Hematopoietic multipotent progenitor cell (in vitro differentiated cells): ENCODE measurements around the gene TRIOBP. TPM values are rescaled to one million over a fixed set of nuclear protein-coding genes. Genes with fewer than 3 reads are reported as not detected.
"Not testable (repeated sequence)": the region's sequence is repeated elsewhere in the genome, so short reads cannot be mapped to it uniquely, and the experiment has no call there.

ENCODE experiments used
- DNase-seq, 3 donors: peaks; one replicate each; pipeline ENCODE4 v3.0.0-alpha.2; 2011 to 2015; ENCODE audit warnings: low read depth in 2 of 3, low spot score in 2 of 3
- total RNA-seq: library from RNA; depleted of rRNA; stranded (reverse); fragments of >200 nt; gene quantifications from one replicate; pipeline ENCODE4 v1.2.3, GENCODE V29; 2012

Gene TRIOBP
- 59.2 TPM for total RNA-seq

DNA sequence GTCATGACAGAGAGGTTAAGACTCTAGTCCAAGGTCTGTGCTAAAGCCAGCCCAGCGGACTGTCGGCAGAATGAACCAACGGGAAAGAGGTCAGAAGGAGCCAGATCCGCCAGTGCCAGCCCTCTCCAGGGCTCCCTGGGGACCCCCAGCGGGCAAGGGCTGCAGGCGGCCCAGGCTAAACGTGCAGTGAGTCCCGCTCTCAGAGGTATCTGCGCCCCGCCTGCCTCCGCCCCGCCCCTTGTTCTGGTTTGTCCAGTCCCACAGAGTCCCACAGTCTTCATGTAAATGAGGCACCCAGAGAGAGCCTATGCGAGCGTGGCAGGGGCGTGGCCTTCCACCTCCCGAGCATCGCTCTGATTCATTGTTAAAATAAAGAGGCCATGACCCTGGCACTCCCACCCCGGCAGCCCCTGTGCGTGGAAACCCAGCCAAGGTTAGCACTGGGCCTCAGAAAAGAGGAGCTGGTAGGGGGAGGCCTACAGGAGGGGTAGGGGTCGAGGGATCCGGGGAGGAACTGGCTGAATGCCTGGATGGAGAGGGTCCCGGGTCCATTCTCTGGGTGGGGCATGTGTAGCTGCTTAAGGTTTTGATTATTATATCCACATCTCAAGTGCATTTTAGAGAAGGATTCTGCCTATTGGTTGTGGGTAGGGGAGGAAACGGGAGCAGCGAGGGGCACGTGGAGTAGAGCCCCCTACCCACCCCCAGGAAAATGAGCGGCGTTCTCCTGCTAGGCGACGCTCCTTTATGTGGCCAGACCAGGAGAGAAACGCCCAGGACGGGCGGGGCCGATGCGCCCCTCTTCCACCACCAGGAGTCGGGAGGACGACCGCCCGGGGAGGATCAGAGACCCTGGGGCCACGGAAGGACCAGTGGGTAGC, at the start of gene TRIOBP:
Gene TRIOBP (plus strand): TSS at position 392 of the 881 bp plus-strand sequence. CDS start 4,318 bp downstream, outside the sequence.
- DNase-seq = peak in 2 of 3 donors; percentile 96 to 98

- no peak for DNase-seq
These were observed 49.5 kb upstream of the TRIOBP start for GRCh38 chr22:37647317-37647716.

DNA sequence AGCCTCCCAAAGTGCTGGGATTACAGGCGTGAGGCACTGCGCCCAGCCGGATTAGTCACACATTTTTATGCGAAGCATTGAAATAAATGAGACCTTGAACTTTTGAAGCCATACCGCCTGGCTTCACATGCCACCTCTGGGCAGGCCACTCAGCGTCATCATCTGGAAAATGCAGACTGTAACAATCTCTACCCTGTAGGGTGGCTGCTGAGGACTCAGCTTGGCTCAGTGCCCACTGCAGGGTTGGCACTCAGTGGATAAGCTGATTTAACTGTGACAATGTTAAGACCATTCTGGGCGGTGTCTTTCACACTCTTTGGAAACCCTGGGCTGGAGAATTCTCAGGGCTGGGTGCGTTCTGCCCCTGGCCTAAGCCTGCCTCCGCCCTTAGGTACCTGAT, 48.9 kb upstream of the TRIOBP start:
- no peak for DNase-seq

DNA sequence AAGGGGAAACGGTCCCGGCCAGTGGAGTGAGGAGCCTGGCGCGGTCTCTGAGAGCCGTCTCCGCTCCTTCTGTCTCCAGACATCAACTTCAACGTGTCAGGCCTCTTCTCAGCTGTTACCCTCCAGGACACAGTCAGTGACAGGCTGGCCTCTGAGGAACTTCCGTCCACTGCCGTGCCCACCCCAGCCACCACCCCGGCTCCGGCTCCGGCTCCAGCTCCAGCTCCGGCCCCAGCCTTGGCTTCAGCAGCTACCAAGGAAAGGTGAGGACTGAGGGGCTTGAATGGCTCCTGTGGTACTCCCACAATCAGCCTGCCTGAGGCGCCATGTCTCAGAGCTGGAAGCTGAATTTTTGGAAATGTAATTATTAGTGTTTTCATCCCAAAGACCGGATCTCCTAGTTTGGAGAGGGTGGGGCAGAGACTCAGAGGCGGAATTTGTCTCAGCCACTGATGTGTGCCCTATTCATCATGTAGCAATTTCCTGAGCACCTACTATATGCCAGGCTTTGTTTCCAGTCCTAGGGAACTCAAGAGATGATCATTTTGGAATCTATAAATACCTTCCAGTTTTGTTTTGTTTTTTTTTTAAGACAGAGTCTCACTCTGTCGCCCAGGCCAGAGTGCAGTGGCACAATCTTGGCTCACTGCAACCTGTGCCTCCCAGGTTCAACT, 46.2 kb upstream of the TRIOBP start:
- no peak for DNase-seq

DNA sequence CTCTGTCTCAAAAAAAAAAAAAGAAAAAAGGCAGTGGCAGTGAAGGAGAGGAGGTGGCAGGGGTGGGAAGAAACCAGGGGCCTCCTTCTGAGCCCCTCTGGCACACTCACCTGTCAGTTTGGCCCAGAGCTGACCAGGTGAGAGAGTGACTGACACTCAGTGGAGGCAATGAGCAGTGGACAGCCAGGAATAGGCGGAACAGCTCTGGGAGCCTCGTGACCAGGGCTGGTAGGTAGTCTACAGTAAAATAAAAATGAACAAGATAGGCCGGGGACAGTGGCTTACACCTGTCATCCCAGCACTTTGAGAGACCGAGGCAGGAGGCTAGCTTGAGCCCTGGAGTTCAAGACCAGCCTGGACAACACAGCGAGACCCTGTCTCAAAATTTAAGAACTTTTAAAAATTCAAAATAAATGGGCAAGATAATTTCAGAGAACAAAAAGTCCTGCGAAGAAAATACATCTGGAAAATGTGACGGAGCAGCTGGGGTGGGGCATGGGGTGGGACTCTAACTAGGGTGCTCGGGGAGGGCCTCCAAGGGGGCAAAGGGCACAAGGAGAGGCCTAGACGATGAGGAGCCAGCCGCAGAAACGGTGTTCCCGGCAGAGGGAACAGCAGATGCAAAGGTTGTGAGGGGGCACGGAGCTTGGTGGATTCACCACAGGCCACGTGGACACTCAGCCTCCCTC, 42.1 kb upstream of the TRIOBP start:
- DNase-seq = no peak

DNA sequence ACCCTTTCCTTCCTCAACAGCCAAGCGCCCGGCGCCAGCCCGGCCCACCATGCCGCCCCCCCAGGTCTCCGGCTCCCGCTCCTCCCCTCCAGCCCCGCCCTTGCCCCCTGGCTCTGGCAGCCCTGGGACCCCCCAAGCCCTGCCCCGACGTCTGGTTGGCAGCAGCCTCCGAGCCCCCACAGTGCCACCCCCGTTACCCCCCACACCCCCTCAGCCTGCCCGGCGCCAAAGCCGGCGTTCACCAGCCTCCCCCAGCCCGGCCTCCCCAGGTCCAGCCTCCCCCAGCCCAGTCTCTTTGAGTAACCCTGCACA, 41.6 kb upstream of the TRIOBP start:
- DNase-seq = no peak

DNA sequence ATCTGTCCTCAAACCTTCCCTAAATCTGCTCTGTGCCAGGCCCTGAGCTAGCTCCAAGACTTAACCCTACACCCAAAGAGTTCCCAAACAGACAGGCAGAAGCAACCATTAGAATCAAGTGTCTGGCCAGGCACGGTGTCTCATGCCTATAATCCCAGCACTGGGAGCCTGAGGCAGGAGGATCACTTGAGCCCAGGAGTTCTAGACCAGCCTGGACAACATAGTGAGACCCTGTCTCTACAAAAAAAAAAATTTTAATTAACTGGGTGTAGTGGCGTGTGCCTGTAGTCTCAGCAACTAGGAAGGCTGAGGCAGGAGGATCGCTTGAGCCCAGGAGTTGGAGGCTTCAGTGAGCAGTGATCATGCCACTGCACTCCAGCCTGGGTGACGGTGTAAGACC, 40.3 kb upstream of the TRIOBP start:
- not testable (repeated sequence) for DNase-seq

DNA sequence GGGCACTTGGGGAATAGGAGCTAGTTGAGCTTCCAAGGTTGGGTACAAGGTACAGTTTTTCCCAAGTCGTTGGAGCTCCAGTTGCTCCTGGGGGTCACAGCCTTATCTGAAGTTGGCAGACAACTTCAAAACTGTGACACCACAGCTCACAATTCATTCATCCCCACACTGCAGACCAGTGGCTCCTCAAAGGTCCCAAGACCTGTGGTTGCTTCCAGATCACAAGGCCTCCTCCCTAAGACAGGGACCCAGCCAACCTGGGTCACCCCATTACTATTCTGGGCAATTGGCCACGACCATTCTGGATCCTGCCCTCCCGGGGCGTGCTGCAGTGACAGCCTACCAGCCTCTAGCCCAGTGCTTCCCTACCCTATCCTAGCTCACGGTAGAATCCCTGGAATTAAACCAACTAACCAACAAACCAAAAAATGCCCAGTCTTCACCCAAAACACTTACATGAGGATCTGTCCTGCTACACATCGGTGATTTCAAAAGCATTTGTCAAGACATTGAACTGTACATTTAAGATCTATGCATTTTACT, 39.2 kb upstream of the TRIOBP start:
- DNase-seq = no peak

GRCh38 chr22:37658133-37659065, 38.4 kb upstream of the TRIOBP start, which contains the start of gene PDXP:
Gene PDXP, plus strand, starts transcription at chr22:37658723. Its CDS starts 60 bp downstream, at chr22:37658783.
- DNase-seq = peak; percentile 91 to 100 (median 100)

GRCh38 chr22:37659066-37659896, 37.6 kb upstream of the TRIOBP start:
- no peak for DNase-seq

DNA sequence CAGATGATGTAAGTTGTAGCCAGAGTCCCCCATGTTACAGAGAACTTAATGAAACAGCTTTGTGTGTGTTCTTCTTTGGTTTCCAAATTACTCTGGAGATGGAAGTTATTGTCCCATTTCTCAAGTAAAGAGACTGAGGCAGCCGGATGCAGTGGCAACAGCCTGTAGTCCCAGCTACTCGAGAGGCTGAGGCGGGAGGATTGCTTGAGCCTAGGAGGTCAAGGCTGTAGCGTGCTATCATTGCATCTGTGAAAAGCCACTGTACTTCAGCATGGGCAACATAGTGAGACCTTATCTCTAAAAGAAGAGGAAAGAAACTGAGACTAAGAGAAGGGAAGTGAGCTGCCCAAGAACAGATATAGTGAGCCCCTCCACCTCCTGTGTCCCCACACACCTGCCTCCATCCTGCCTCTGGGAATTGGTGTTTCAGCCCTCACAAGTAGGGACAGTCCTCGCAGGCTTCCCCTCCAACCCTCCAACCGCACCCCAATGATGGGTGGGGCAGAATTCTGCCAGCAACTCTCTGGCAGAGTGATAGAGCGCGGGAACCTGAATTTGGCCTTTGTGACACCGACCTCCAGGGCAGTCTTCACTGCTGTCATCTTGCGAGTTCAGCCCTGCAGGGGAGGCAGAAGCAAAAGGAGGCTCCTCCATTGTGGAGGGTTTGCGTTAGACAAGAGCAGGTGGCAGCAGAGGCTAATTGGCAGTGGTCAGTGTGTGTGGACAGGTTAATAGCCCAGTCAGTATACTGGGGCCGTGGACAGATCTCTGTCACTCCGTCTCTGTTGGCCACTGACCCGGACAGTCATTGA, 36.7 kb upstream of the TRIOBP start:
- no peak for DNase-seq

GRCh38 chr22:37660709-37661045, 36.2 kb upstream of the TRIOBP start:
- DNase-seq = no peak

DNA sequence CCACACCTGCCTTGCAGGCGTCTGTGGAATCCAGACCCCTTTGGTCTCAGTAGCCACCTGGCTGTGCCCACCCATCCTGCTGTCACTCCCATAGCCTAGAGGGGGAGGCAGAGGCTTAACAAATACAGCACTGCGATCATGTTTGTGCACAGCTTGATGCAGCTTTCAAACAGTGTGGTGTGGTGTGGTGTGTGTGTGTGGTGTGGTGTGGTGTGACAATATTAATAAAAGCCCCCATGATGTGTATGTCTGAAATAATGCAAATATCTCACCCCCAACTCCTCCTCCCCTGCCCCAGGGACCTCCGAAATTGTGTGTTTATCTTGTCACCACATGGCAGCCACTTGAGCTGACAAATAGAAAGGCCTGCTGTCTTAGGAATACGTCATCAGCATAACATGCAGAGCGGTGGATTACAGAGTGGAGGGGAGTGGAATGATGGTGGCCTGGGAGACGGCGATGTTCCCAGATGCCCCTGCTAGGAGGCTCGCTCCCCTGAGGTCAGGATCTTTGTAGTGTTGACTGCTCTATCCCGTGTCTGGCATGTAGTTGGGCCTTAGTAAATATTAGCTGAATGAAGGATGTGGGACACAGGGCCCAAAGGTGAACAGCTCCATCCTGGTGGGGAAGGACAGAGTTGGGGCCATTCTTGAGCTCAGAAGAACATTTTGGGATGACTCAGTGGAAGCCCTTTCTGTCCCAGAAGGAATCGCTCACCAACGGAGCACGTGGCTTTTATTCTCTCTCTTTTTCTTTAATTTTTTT, 35.5 kb upstream of the TRIOBP start:
- peak in 2 of 3 donors; percentile 64 to 81 for DNase-seq

DNA sequence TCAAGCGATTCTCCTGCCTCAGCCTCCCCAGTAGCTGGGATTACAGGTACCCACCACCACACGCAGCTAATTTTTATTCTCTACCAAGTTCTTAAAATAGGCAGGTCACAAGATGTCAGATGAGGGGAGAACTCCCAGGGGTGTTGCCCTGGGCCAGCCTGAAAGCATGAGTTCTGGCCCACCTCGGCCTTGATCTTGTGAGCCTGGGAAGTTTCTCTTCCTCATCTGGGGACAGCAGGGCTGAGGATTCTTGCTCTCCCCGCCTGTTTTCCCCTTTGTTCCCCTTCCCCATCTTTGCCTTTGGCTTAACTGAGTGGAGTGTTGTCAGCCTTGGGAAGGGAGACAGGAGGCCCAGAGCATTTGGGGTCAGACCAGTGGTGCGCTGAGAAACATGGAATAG, 34.8 kb upstream of the TRIOBP start:
- no peak for DNase-seq

DNA sequence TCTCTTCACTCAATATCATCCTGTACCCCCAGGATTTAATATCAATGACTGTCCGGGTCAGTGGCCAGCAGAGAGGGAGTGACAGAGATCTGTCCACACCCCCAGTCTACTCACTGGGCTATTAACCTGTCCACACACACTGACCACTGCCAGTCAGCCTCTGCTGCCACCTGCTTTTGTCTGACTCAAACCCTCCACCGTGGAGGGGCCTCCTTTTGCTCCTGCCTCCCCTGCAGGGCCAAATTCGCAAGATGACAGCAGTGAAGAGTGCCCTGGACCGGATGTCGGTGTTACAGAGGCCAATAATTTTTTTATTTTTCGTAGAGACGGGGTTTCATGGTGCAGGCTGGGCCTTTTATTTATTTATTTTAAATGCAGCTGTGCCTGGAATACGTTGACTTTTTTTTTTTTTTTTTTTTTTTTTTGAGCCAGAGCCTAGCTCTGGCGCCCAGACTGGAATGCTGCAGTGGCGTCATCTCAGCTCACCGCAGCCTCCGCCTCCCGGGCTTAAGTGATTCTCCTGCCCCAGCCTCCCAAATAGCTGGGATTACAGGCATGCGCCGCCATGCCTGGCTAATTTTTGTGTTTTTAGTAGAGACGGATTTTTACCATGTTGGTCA, 33.2 kb upstream of the TRIOBP start:
- no peak for DNase-seq

GRCh38 chr22:37664249-37665101, 32.4 kb upstream of the TRIOBP start:
- no peak for DNase-seq
